ENCODE measurements around the gene RORC.
"Not testable (repeated sequence)": the region's sequence is repeated elsewhere in the genome, so short reads cannot be mapped to it uniquely, and the experiment has no call there.

The RORC gene

GRCh38 chr1:151803915-151804314 lies 27.7 kb downstream of the RORC start:
- no peak for DNase-seq

GRCh38 chr1:151803164-151803563 lies 28.4 kb downstream of the RORC start:
- no peak for DNase-seq

- no peak for DNase-seq
Measured at GRCh38 chr1:151802372-151802771, 29.2 kb downstream of the RORC start.

- no peak for DNase-seq
Measured at GRCh38 chr1:151801846-151802245, 29.8 kb downstream of the RORC start.

- DNase-seq = no peak
Measured at GRCh38 chr1:151801310-151801820, 30.2 kb downstream of the RORC start.

- DNase-seq = no peak
Measured at GRCh38 chr1:151800830-151801229, 30.8 kb downstream of the RORC start.

GRCh38 chr1:151799179-151800022 lies 32.2 kb downstream of the RORC start:
- DNase-seq = no peak

GRCh38 chr1:151798571-151798970 lies 33.0 kb downstream of the RORC start:
- DNase-seq = no peak

- DNase-seq = peak; percentile 69
Measured at GRCh38 chr1:151790940-151791651, 40.5 kb downstream of the RORC start.

GRCh38 chr1:151790071-151790939 lies 41.3 kb downstream of the RORC start, which contains the start of gene TDRKH:
TSS of gene TDRKH (minus strand) at chr1:151790500. CDS start at chr1:151783022, 7,478 bp downstream.
- peak; percentile 100 for DNase-seq

GRCh38 chr1:151787689-151788088 lies 43.9 kb downstream of the RORC start:
- no peak for DNase-seq

- no peak for DNase-seq
Measured at GRCh38 chr1:151783796-151784195, 47.8 kb downstream of the RORC start.

- no peak for DNase-seq
Measured at GRCh38 chr1:151782741-151783140, 48.9 kb downstream of the RORC start.

GRCh38 chr1:151782026-151782425 lies 49.6 kb downstream of the RORC start:
- not testable (repeated sequence) for DNase-seq

GRCh38 chr1:151780736-151781135 lies 50.9 kb downstream of the RORC start:
- DNase-seq = not testable (repeated sequence)

- DNase-seq = no peak
Measured at GRCh38 chr1:151779852-151780251, 51.8 kb downstream of the RORC start.

- DNase-seq = no peak
Measured at GRCh38 chr1:151777317-151777716, 54.3 kb downstream of the RORC start.

- DNase-seq = no peak
Measured at GRCh38 chr1:151776665-151777062, 54.9 kb downstream of the RORC start.

- DNase-seq = no peak
Measured at GRCh38 chr1:151775894-151776664, 55.5 kb downstream of the RORC start.

GRCh38 chr1:151774256-151774922 lies 57.2 kb downstream of the RORC start:
- DNase-seq = no peak

- no peak for DNase-seq
Measured at GRCh38 chr1:151773702-151774101, 57.9 kb downstream of the RORC start.
